Vagina (tissue), 2 donors: Measurements from ENCODE around the gene ZNF599.

Experiments used
- CTCF ChIP-seq, 3 experiments: fragments of 450-650 bp in 2 of 3; fragments of 200-600 bp in 1 of 3; sonication (generic) in 1 of 3; IDR thresholded peaks; one replicate each; pipeline ENCODE4 v1.5.1; 2017 to 2019; ENCODE audit warnings: antibody characterized with exemption in 3 of 3, mild to moderate bottlenecking in 2 of 3, moderate library complexity in 2 of 3
- POLR2A ChIP-seq, 2 donors: fragments of 450-650 bp; IDR thresholded peaks; one replicate each; pipeline ENCODE4 v1.6.1; 2017; ENCODE audit warnings: antibody characterized with exemption in 2 of 2, mild to moderate bottlenecking in 2 of 2, moderate library complexity in 2 of 2
- POLR2AphosphoS5 ChIP-seq, 2 donors: sonication (generic); formaldehyde crosslinking; IDR thresholded peaks; one replicate each; pipeline ENCODE4 v1.9.0; 2017; ENCODE audit warnings: antibody characterized with exemption in 2 of 2, mild to moderate bottlenecking in 2 of 2, low read depth in 1 of 2; ENCODE audit not compliant: insufficient read depth in 1 of 2

DNA sequence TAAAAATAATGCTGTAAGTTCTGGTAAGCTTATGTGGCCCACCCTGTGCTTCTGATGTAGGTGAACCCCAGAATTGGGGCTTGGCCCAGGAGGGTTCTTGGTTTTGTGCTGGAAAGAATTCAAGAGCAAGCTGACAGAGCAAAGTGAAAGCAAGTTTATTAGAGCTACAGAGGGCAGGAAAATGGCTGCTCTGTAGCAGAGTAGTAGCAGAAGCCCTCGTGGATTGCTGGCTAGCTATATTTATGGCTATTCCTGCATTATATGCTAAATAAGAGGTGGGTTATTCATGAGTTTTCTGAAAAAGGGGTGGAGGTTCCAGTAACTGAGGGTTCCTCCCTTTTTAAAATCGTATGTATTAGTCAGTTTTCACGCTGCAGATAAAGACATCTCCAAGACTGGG is 20.6 kb upstream of the ZNF599 start:
- TF ChIP-seq CTCF (IDR thresholded peaks at IDR 0.05): no peak
- TF ChIP-seq POLR2AphosphoS5 (IDR thresholded peaks at IDR 0.05; ENCODE audit: insufficient read depth in 1 of 2, low read depth in 1 of 2): no peak
- no peak for TF ChIP-seq POLR2A (IDR thresholded peaks at IDR 0.05)
